ENCODE results near the gene LOXL1. TPM values are rescaled to one million over a fixed set of nuclear protein-coding genes. Genes with fewer than 3 reads are reported as not detected.

LOXL1 gene
- total and polyA plus RNA-seq, 2 of the 13 experiments (the other 11 are each of a cell fraction or from before 2014, with no cell fraction given): 0.51 to 1.3 TPM

DNA sequence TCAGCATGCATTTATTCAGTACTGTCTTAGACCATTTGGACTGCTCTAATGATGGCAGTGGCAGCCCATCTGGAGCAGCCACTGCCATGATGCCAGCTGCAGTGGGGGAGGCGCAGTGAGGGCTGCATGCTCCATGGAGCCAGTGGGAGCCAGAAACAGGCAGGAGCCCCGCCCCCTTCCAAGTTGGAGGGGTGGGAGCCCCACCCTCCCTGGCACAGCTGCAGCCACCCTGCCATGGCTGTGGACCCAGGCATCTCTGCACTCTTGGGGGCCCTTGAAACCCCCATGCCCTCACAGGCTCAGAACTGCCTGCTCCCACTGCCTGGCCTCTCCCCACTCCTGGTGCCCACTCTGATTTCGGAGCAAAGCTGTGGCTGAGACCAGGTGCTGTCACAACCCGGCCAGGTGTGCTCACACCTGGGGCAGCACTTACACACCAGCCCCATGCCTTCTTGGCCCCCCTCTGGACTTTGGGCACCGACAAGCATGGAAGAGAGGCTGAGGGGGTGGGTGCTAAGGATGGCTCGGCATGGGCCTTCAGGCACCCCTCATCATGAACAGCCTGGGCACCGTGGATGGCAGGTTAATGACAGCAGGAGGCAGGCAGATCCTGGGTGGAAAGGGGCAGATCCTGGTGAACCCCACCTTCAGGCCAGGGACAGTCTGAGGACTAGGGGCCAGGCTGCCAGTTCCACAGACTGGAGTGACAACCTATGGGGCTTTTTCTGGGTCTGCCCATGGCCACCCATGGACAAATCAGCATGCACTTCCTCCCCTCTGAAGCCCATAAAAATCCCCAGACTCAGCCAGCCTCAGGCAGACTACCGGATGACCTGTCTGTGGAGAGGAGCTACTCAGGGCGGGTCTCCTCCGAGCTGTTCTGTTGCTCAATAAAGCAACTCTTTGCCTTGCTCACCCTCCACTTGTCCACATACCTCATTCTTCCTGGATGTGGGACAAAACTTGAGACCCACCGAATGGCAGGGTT, 34.6 kb upstream of the LOXL1 start:
- intact Hi-C loops (cut with micrococcal nuclease; ENCODE audit: unreplicated experiment): no loop called here
- H2AFZ ChIP-seq (ENCODE audit: low read length): no peak overlapping the region
- no peak overlapping the region for H3K27ac ChIP-seq (ENCODE audit: extremely low read length, insufficient read depth, low read length)
- ChIA-PET CTCF (ENCODE audit: low intra/inter-chr PET ratio, low total read pairs) (no interaction called here), POLR2A (no interaction called here)
- no peaks in the 10 kb centered on the region for H3K9me3 ChIP-seq (ENCODE audit: low read length)
- in situ Hi-C loops (cut with HindIII; ENCODE audit: extremely low pct_ligation_motif_present, low pct_unique_long_range_greater_than_20kb): no loop called here
- FAIRE-seq (no peak), ATAC-seq (no peak), DNase-seq (ENCODE audit: low spot score) (no peak)
- H3K79me2 ChIP-seq (ENCODE audit: insufficient read depth, low read length): no peaks in the 10 kb centered on the region
- H3K9ac ChIP-seq (ENCODE audit: insufficient read depth, low read depth, low read length): no peak overlapping the region
- H3K4me1 ChIP-seq (ENCODE audit: insufficient read depth, low read length): no peaks in the 10 kb centered on the region
- H4K20me1 ChIP-seq (ENCODE audit: insufficient read depth, low read length): no peaks in the 10 kb centered on the region
- H3K4me3 ChIP-seq (replicated peaks in 1 of 3; ENCODE audit: insufficient read depth in 1 of 3, low read depth in 2 of 3, low read length in 3 of 3): no peak overlapping the region
- H3K27me3 ChIP-seq (ENCODE audit: control insufficient read depth in 1 of 2, insufficient read depth in 2 of 2, low read length in 2 of 2): peaks cover 0 to 3% of the 10 kb centered on the region in 2 experiments; a peak in 1 of 5 replicates
- BruUV-seq (replicated peaks): no TSS peak
- H3K4me2 ChIP-seq (ENCODE audit: low read depth, low read length): no peak overlapping the region
- no peak for TF ChIP-seq RARG (CRISPR knock-in tag; IDR thresholded peaks at IDR 0.05; ENCODE audit: low read depth)
- TF ChIP-seq, protein P1, sequence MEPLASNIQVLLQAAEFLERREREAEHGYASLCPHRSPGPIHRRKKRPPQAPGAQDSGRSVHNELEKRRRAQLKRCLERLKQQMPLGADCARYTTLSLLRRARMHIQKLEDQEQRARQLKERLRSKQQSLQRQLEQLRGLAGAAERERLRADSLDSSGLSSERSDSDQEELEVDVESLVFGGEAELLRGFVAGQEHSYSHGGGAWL (CRISPR knock-in tag; IDR thresholded peaks at IDR 0.05): no peak
- TF ChIP-seq, protein P2, sequence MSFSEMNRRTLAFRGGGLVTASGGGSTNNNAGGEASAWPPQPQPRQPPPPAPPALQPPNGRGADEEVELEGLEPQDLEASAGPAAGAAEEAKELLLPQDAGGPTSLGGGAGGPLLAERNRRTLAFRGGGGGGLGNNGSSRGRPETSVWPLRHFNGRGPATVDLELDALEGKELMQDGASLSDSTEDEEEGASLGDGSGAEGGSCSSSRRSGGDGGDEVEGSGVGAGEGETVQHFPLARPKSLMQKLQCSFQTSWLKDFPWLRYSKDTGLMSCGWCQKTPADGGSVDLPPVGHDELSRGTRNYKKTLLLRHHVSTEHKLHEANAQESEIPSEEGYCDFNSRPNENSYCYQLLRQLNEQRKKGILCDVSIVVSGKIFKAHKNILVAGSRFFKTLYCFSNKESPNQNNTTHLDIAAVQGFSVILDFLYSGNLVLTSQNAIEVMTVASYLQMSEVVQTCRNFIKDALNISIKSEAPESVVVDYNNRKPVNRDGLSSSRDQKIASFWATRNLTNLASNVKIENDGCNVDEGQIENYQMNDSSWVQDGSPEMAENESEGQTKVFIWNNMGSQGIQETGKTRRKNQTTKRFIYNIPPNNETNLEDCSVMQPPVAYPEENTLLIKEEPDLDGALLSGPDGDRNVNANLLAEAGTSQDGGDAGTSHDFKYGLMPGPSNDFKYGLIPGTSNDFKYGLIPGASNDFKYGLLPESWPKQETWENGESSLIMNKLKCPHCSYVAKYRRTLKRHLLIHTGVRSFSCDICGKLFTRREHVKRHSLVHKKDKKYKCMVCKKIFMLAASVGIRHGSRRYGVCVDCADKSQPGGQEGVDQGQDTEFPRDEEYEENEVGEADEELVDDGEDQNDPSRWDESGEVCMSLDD (CRISPR knock-in tag; IDR thresholded peaks at IDR 0.05; ENCODE audit: borderline replicate concordance): no peak
- TF ChIP-seq, protein P3, sequence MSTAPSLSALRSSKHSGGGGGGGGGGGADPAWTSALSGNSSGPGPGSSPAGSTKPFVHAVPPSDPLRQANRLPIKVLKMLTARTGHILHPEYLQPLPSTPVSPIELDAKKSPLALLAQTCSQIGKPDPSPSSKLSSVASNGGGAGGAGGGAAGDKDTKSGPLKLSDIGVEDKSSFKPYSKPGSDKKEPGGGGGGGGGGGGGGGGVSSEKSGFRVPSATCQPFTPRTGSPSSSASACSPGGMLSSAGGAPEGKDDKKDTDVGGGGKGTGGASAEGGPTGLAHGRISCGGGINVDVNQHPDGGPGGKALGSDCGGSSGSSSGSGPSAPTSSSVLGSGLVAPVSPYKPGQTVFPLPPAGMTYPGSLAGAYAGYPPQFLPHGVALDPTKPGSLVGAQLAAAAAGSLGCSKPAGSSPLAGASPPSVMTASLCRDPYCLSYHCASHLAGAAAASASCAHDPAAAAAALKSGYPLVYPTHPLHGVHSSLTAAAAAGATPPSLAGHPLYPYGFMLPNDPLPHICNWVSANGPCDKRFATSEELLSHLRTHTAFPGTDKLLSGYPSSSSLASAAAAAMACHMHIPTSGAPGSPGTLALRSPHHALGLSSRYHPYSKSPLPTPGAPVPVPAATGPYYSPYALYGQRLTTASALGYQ (CRISPR knock-in tag; IDR thresholded peaks at IDR 0.05): no peak
- TF ChIP-seq FOXK1 (CRISPR knock-in tag; IDR thresholded peaks at IDR 0.05; ENCODE audit: borderline replicate concordance, low read depth): no peak
- no peak for TF ChIP-seq ZNF562 (CRISPR knock-in tag; IDR thresholded peaks at IDR 0.05; ENCODE audit: borderline replicate concordance)
- WGBS (ENCODE audit: low lambda C conversion rate): 9% methylated on average over 4 of the region's 11 CpGs
- H3K36me3 ChIP-seq (replicated peaks in 1 of 2; ENCODE audit: control insufficient read depth in 1 of 2, insufficient read depth in 2 of 2, low read length in 2 of 2): no peaks in the 10 kb centered on the region
